OCI-LY7 (cell line): Measurements from ENCODE around the gene LAMA3.

Experiments
- CTCF ChIP-seq: fragments of 200-600 bp; sonication (generic); conservative IDR thresholded peaks from 2 replicates; pipeline ENCODE4 v1.5.1; 2014; ENCODE audit warnings: mild to moderate bottlenecking, antibody characterized with exemption, low read length, moderate library complexity, mixed read lengths
- EZH2phosphoT487 ChIP-seq: fragments of 200-600 bp; sonication (generic); IDR thresholded peaks from 2 replicates; pipeline ENCODE4 v1.6.1; 2018; ENCODE audit warnings: low read depth, borderline replicate concordance, mild to moderate bottlenecking, mixed run types, antibody characterized with exemption, low read length, moderate library complexity, mixed read lengths

GRCh38 chr18:23826850-23827620 is 137.8 kb downstream of the LAMA3 start:
- TF ChIP-seq CTCF (no peak), EZH2phosphoT487 (no peak)
